ENCODE data around the gene LMAN1L.
A peak's percentile ranks its signal among the peaks of the same experiment; 100 is the strongest.

Gene LMAN1L

GRCh38 chr15:74794248-74794969 is 18.2 kb upstream of the LMAN1L start:
- no peak for DNase-seq

DNA sequence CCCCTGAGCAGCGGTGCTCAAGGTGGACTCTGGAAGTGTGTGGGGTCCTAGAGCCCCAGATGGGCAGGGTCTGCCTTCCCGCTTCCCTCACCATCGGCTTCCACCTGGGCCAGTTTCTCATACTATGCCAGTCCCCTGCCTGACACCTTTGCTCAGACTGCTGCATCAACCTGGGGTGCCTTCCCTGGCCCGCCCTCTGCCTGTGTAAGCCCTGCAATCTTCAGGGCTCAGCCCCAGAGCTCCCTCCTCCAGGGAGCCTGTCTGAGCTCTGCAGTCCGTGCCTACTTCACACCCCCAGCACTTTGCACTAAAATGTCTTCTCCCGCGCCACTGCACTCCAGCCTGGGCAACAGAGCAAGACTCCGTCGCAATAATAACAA is 17.7 kb upstream of the LMAN1L start:
- DNase-seq, result no peak

- no peak for DNase-seq
Measured at GRCh38 chr15:74795966-74796625, 16.5 kb upstream of the LMAN1L start.

DNA sequence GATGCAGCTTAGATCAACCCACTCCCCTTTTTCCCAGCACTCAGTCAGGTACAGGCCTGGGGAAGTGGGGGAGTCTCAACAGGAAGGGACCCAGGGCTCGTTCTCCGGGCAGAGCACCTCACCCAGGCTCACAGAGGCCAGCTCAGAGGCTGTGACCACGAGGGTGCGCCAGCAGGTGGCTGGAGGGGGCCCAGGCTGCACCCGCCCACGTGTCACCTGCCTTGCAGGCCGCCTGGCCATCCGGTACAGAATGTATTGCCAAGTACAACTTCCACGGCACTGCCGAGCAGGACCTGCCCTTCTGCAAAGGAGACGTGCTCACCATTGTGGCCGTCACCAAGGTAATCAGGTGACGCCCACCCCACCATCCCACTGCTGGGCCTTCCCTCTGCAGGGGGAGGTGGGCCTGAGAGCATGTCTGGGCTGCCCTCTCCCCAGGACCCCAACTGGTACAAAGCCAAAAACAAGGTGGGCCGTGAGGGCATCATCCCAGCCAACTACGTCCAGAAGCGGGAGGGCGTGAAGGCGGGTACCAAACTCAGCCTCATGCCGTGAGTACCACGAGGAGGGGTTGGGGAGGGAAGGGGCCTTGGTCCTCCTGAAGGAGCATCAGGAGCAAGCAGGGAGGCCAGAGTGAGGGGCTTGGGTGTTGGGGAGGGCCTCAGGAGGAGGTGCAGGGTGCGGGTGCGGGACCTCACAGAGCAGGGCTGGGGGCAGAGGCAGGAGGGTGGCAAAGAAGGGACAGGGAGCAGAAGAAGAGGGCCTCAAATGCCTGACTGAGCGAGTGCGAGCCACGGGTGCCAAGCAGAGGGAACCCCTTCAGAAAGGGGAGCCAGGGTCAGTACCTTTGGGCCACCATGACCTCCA is 14.0 kb upstream of the LMAN1L start:
- DNase-seq, result no peak

DNA sequence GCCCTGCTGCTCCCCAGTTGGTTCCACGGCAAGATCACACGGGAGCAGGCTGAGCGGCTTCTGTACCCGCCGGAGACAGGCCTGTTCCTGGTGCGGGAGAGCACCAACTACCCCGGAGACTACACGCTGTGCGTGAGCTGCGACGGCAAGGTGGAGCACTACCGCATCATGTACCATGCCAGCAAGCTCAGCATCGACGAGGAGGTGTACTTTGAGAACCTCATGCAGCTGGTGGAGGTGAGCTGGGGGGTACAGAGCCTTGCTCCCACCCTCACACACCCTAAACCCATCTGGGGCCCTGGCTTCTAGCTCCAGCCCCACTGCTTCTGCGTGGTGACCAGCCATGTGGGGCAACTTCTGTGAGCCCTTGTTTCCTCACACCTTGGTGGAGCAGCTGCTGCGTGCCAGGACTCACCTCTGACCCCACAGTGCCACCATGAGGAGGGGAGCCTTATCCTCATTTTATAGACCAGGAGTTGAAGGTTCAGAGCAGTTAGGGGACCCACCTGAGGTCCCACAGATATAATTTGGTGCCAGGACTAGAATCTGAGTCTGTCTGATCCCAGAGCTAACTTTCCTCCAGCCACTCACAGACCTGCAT is 13.3 kb upstream of the LMAN1L start:
- no peak for DNase-seq

GRCh38 chr15:74799856-74800558 is 12.6 kb upstream of the LMAN1L start:
- DNase-seq, result peak; percentile 45

GRCh38 chr15:74800559-74801094 is 12.0 kb upstream of the LMAN1L start:
- no peak for DNase-seq

GRCh38 chr15:74801311-74801997 is 11.2 kb upstream of the LMAN1L start:
- no peak for DNase-seq

DNA sequence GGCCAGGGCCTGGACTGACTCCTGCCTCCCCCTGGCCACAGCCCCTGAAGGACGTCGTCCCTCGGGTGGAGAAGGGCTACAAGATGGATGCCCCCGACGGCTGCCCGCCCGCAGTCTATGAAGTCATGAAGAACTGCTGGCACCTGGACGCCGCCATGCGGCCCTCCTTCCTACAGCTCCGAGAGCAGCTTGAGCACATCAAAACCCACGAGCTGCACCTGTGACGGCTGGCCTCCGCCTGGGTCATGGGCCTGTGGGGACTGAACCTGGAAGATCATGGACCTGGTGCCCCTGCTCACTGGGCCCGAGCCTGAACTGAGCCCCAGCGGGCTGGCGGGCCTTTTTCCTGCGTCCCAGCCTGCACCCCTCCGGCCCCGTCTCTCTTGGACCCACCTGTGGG is 10.3 kb upstream of the LMAN1L start:
- no peak for DNase-seq

DNA sequence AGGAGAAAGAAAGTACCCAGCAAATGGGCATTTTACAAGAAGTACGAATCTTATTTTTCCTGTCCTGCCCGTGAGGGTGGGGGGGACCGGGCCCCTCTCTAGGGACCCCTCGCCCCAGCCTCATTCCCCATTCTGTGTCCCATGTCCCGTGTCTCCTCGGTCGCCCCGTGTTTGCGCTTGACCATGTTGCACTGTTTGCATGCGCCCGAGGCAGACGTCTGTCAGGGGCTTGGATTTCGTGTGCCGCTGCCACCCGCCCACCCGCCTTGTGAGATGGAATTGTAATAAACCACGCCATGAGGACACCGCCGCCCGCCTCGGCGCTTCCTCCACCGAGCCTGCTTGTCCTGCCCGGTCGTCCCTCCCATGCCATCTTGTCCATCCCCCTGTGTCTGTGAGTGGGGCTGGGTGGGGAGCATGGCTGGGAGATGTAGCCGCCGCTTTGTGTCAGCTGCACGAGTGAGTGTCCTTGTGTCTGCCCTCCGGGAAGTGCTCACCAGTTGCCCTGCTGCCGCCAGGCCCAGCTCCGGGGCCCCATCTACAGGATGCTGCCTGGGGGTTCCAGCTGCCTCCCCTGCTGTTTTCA is 9.7 kb upstream of the LMAN1L start:
- DNase-seq, result no peak

GRCh38 chr15:74804935-74805334 is 7.7 kb upstream of the LMAN1L start:
- DNase-seq, result no peak

GRCh38 chr15:74807282-74807681 is 5.4 kb upstream of the LMAN1L start:
- DNase-seq, result no peak

GRCh38 chr15:74808078-74808839 is 4.4 kb upstream of the LMAN1L start:
- peak; percentile 30 for DNase-seq

DNA sequence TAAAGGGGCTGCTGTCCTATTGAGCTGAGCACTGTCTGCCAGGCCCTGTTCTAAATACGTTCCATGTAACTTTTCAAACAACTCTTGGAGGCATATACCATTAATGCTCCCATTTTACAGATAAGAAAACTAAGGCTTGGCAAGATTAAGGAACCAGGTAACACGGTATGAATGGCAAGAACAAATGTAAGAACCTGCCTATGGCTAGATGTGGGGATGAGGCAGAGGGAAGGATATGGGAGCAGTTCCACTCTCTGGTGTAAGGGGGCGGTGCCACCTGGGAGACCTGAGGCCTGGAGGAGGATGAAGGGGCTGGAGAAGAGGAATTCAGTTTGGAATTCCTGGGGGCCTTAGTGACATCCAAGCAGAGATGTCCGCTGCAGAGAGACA is 3.8 kb upstream of the LMAN1L start:
- DNase-seq, result no peak

- no peak for DNase-seq
Measured at GRCh38 chr15:74809242-74809641, 3.4 kb upstream of the LMAN1L start.

DNA sequence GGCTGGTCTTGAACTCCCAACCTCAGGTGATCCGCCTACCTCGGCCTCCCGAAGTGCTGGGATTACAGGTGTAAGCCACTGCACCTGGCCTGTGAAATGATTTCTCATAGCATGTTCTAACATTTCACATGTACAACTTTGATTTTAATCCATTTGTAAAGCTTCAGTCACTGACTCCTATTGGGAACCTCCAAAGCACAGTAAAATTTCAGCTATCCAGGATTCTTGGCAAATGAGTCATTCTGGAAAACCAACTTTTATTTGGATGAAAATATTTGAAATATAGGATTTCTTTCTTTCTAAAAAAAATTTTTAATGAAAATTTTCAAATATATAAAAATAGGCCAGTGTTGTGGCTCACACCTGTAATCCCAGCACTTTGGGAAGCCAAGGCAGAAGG is 2.7 kb upstream of the LMAN1L start:
- DNase-seq, result no peak

DNA sequence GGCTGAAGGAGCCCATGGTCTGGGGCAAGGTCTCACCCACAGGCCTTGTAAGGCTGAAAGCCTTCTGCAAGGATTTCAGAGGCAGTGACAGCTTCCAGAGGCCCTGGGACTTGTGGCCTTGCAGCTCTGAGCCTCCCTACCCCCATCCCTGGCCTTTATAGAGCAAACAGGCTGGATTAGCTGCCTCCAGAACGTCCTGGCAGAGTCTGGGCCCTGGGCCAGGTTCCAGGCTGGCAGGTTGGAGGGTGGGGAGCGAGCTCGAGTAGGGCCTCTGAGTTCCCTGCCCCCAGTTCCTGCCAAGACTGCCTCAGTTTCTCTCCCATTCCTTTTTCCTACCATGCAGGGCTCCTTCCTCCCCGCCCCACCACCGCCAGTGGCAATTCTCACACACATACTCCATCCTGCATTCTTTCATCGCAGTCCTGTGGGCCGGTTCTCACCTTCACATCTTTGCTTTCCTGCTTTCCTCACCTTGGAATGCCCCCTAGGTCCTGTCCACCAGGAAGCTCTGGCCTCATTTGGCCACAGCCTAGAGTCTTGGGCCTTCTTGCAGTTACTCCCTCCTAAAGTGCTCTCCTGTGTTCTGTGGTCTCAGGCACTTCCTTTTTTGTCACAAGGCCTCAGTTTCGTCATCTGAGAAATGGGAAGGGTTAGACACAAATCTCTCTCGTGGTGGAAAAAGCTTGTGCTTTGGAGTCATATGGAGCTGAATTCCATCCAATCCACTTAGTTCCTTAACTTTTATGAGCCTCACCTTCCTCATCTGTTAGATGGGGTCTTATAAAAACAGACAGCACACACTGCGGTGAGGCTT is 2.7 kb downstream of the LMAN1L start:
- no peak for DNase-seq

GRCh38 chr15:74815961-74816360 is 3.3 kb downstream of the LMAN1L start:
- no peak for DNase-seq

DNA sequence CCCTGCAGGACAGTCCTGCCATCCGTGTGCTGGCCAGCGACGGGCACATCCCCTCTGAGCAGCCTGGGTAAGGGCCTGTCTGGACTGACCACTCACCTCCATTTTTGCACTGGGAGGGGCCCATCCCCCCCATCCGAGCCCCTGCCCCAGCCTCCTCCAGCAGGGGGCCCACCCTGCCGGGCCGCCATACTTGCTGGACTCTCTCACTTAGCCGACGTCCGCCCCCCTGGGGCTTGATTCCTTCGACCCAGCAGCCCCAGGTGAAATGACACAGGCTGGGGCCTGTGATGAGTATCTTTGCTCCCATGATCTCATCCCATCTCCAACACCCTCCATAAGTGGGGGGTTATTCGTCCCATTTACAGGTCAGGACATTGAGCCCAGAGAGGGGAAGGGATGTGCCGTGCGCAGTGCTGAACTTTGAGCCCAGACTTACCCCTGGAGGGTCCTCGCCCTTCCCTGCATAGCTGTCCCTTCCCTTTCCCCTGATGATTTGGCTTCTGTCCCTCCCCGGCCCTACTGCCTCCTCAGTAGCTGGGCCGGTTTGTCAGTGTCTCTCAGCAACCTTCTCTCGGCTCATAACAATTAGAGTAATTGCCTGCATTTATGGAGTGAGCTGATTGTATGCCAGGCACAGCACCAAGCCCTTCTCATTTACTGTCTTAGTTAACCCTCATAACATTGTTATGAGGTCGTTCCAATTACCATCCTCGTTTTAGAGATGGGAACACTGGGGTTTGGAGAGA is 4.2 kb downstream of the LMAN1L start:
- DNase-seq, result no peak

Measured in HCEC 1CT (cell line).